Measurements from ENCODE around the gene PDGFD.

GRCh38 chr11:104205838-104206237, 41.9 kb upstream of the PDGFD start:
- TF ChIP-seq CTCF (IDR thresholded peaks at IDR 0.05), result no peak
- TF ChIP-seq EZH2 (IDR thresholded peaks at IDR 0.05; ENCODE audit: borderline replicate concordance, insufficient read depth, low read depth, low read length, poor library complexity, severe bottlenecking), result no peak

Measured in B cell (primary cell).